ENCODE results near the gene UCP3.

Gene UCP3

DNA sequence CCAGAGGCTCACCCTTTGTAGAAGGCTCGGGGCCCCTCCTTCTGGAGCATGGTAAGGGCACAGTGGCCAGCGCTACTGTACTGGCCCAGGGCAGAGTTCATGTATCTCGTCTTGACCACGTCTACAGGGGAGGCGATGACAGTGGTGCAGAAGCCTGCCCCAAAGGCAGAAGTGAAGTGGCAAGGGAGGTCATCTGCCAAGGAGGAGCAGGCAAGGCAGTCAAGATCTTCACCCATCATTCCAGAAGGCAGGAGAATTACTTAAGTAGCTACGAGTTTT is 33.5 kb downstream of the UCP3 start:
- TF ChIP-seq, protein P1, sequence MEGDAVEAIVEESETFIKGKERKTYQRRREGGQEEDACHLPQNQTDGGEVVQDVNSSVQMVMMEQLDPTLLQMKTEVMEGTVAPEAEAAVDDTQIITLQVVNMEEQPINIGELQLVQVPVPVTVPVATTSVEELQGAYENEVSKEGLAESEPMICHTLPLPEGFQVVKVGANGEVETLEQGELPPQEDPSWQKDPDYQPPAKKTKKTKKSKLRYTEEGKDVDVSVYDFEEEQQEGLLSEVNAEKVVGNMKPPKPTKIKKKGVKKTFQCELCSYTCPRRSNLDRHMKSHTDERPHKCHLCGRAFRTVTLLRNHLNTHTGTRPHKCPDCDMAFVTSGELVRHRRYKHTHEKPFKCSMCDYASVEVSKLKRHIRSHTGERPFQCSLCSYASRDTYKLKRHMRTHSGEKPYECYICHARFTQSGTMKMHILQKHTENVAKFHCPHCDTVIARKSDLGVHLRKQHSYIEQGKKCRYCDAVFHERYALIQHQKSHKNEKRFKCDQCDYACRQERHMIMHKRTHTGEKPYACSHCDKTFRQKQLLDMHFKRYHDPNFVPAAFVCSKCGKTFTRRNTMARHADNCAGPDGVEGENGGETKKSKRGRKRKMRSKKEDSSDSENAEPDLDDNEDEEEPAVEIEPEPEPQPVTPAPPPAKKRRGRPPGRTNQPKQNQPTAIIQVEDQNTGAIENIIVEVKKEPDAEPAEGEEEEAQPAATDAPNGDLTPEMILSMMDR (IDR thresholded peaks at IDR 0.05) = no peak
- Histone ChIP-seq H3K27me3 (ENCODE audit: control insufficient read depth, insufficient read depth, low read length) (no peaks in the 10 kb centered on the region), H3K4me1 (no peaks in the 10 kb centered on the region), H3K27ac (no peak overlapping the region), H3K4me3 (ENCODE audit: low read depth, low read length) (no peak overlapping the region), H3K4me2 (ENCODE audit: low read length) (no peak overlapping the region), H3K36me3 (ENCODE audit: control insufficient read depth, insufficient read depth, low read length) (no peaks in the 10 kb centered on the region), H2AFZ (no peak overlapping the region), H3K9ac (no peak overlapping the region), H3K79me2 (no peaks in the 10 kb centered on the region), H3K9me3 (ENCODE audit: control insufficient read depth, low read length) (no peaks in the 10 kb centered on the region)

DNA sequence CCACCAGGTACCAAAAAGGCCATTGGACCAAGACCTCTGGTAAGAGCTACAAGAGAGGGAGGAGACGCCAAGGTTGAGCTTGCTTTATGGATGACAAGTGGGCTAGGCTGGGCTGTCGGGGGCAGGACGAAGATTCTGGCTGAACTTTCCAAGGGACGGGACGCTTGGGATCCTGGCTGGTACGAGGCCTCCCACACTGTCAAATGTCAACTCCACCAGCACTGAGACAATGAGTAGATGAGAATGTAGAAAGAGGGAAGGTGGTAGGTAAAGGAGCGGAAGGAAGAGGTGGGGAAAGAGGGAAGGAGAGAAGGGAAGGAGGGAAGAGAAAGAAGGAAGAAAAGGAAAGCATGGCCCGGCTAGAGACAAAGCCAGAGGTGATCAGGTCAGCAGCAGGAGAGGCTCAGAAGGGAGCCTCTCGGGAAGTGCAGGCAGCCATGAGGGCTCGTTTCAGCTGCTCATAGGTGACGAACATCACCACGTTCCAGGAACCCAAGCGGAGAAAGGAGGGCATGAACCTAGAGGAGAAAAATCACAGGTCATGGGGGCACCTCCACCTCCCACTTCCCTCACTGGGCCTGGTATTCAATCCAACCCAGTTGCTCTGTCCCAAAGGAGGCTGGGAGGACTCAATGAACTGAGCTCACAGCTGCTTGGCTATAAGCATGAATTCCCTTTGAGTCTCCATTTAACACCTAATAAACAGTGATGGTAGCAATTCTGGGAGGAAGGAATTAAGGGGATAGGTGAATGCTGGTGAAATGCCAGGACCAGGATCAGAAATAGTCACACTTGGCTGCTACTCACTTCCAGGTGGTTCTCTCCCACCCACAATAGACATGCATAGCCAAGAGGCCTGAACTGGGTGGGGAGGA is 34.0 kb downstream of the UCP3 start:
- Histone ChIP-seq H3K27me3 (ENCODE audit: control insufficient read depth, insufficient read depth, low read length) (no peaks in the 10 kb centered on the region), H2AFZ (no peak overlapping the region), H3K4me2 (ENCODE audit: low read length) (no peak overlapping the region), H3K36me3 (ENCODE audit: control insufficient read depth, insufficient read depth, low read length) (no peaks in the 10 kb centered on the region), H3K79me2 (no peaks in the 10 kb centered on the region), H3K4me3 (ENCODE audit: low read depth, low read length) (no peak overlapping the region), H3K9me3 (ENCODE audit: control insufficient read depth, low read length) (no peaks in the 10 kb centered on the region), H3K4me1 (no peaks in the 10 kb centered on the region), H3K27ac (no peak overlapping the region), H3K9ac (no peak overlapping the region)
- TF ChIP-seq, protein P1 (IDR thresholded peaks at IDR 0.05) = no peak

DNA sequence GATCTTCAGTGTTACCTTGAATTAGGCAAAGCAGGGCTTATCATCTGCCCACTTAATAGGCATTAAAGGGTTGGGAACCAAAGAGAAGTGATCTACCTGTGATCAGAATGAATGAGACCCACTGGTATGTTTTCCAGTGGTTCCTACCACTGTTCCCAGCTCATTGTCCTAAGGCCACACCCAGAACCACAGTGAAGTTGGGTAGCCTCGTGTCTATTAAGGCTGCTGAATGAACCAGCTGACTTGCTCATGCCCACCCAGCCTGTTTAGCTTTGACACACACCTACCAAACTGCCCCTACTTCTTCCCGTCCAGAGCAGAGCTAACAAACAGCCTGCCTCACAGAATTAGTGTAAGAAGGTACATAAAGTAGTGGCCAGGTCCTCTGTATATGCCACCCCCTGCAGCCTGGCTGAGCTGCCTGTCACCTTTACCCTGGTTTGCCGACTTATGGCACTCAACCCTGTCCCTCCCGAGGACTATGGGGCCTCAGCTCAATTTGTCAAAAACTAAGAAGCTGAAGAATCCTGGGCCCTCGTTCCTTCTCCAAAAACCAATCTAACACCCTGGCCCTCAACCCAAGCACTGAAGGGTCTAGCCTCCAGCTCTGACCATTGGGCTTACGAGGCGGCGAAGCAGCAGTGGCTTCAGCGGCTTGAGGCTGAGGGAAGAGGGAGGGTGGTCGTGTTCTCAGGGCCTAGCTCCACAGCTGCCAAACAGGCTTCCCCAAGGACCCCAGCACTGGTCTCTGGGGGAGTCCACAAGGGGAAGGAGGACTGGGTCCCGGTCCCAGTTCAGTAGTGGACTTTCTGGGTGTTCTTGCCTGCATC is 36.0 kb downstream of the UCP3 start:
- Histone ChIP-seq H3K9me3 (ENCODE audit: control insufficient read depth, low read length) (no peaks in the 10 kb centered on the region), H3K27me3 (ENCODE audit: control insufficient read depth, insufficient read depth, low read length) (no peaks in the 10 kb centered on the region), H3K4me2 (ENCODE audit: low read length) (no peak overlapping the region), H3K4me3 (ENCODE audit: low read depth, low read length) (no peak overlapping the region), H2AFZ (no peak overlapping the region), H3K36me3 (ENCODE audit: control insufficient read depth, insufficient read depth, low read length) (no peaks in the 10 kb centered on the region), H3K9ac (no peak overlapping the region), H3K79me2 (no peaks in the 10 kb centered on the region), H3K4me1 (no peaks in the 10 kb centered on the region), H3K27ac (no peak overlapping the region)
- TF ChIP-seq, protein P1 (IDR thresholded peaks at IDR 0.05) = no peak

DNA sequence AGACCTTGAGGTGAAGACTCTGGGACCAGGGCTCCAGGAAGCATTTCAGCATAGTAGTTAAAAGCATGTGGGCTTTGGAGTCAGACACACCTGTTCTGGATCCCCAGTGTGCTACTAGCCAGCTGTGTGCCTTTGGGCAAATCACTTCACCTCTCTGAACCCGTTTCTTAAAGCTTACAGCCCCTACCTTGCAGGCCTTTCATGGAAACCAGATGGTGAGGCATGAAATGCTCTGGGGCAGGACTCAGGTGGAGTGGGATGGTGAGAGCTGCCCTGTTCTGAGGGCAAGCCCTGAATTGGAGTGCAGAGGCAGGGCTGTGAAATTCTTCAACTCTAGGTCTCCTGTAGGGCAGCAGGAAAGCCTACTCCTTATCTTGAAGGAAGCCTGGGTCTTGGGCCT is 36.7 kb downstream of the UCP3 start:
- TF ChIP-seq, protein P1 (IDR thresholded peaks at IDR 0.05) = no peak
- Histone ChIP-seq H3K79me2 (no peaks in the 10 kb centered on the region), H3K4me2 (ENCODE audit: low read length) (no peak overlapping the region)

More for the DNA sequence above, 36.7 kb downstream of the UCP3 start:
- Histone ChIP-seq H3K27ac (no peak overlapping the region), H3K4me3 (ENCODE audit: low read depth, low read length) (no peak overlapping the region), H3K36me3 (ENCODE audit: control insufficient read depth, insufficient read depth, low read length) (no peaks in the 10 kb centered on the region), H3K9ac (no peak overlapping the region), H3K4me1 (no peaks in the 10 kb centered on the region), H3K27me3 (ENCODE audit: control insufficient read depth, insufficient read depth, low read length) (no peaks in the 10 kb centered on the region), H2AFZ (no peak overlapping the region), H3K9me3 (ENCODE audit: control insufficient read depth, low read length) (no peaks in the 10 kb centered on the region)

Data from parathyroid adenoma (tissue), 2 donors.